SIG-M5 (cell line): ENCODE data around the gene GSTM1.

Experiments used
- DNase-seq: peaks from one replicate; lab custom pipeline; 2025; lab: John Stamatoyannopoulos, UW

Gene GSTM1

GRCh38 chr1:109726728-109727373 lies 39.2 kb downstream of the GSTM1 start:
- no peak for DNase-seq

- DNase-seq, result no peak
Measured at GRCh38 chr1:109728870-109729269, 41.3 kb downstream of the GSTM1 start.

- no peak for DNase-seq
Measured at GRCh38 chr1:109730666-109731065, 43.0 kb downstream of the GSTM1 start.

- no peak for DNase-seq
Measured at GRCh38 chr1:109732390-109732881, 44.8 kb downstream of the GSTM1 start.

GRCh38 chr1:109733236-109733870 lies 45.7 kb downstream of the GSTM1 start:
- no peak for DNase-seq

- DNase-seq, result no peak
Measured at GRCh38 chr1:109739738-109740614, 52.4 kb downstream of the GSTM1 start.

- DNase-seq, result no peak
Measured at GRCh38 chr1:109740615-109741373, 53.2 kb downstream of the GSTM1 start, which contains the start of gene GSTM3. Gene GSTM3, minus strand, starts transcription at chr1:109741038. Its CDS starts 751 bp downstream, at chr1:109740287.
